ENCODE results near the gene RAE1.
"Not testable (repeated sequence)": the region's sequence is repeated elsewhere in the genome, so short reads cannot be mapped to it uniquely, and the experiment has no call there.

Gene RAE1

GRCh38 chr20:57326667-57327455 lies 24.2 kb upstream of the RAE1 start:
- in situ Hi-C loops (cut with MboI; ENCODE audit: low sequenced_read_pairs), result no loop called here

DNA sequence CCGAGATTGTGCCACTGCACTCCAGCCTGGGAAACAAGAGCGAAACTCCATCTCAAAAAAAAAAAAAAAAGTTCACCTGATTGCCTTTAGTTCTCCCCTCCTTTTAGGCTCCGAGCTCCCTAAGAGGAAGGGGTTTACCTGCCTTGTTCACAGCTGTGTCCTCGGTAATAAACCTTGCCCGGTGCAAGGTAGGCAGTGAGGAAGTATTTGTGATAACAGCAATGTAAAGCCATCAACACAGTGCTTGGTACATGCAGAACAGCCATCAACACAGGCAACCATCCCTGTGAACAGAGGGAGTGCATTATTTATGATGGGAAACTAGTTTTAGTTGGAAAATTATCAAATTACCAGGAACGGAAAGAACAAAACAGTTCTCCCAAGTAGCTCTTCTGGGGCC lies 23.2 kb upstream of the RAE1 start:
- in situ Hi-C loops (cut with MboI; ENCODE audit: low sequenced_read_pairs), result no loop called here

GRCh38 chr20:57329608-57330221 lies 21.3 kb upstream of the RAE1 start, which contains the start of gene SPO11:
SPO11 (plus strand) TSS chr20:57329803; CDS start chr20:57329868, 65 bp downstream.
- in situ Hi-C loops (cut with MboI; ENCODE audit: low sequenced_read_pairs), result no loop called here

GRCh38 chr20:57330998-57331397 lies 20.1 kb upstream of the RAE1 start:
- in situ Hi-C loops (cut with MboI; ENCODE audit: low sequenced_read_pairs), result no loop called here

DNA sequence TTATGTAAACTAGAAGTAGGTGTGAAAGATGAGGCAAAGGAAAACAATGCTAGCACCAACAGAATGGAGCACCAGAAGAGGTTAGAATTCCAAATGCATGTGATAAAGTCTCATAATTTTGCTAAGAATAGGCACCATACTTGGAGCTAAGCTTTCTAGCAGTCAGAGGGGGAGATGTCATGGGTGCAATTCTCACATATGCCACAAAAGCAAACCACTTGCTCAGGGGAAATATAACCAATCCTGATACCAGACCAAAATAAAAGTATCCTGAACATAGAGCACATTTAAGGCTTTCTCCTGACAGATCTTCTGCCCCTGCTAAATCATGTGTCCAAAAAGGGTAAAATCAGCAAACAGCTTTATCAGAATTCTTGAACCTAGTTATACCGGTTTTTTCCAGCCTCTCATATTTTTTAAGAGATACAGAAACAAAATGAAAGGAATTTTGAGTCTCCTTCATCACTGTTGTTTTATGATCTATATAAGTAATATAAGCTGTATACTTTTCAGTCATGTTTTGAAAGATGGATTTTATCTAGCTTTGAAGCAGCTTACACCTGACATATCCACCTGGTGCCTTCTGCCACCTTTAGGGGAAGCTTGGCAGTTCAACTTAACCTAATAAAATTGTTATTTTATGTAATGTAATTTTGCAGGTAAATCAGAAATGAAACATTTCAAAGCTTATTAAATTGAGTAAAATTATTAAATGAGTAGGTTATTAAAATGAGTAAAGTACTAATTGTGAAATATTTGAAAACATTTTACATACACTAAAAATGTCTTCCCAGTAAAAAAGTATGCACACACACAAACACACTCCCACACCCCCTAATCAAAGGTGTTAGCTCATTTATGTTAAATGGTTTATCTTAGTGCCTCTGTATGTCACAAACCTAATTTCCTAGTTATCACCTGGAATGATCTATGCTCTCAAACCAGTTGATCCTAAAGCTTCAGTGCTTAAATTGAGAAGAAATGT lies 18.7 kb upstream of the RAE1 start:
- in situ Hi-C loops (cut with MboI; ENCODE audit: low sequenced_read_pairs), result no loop called here

- in situ Hi-C loops (cut with MboI; ENCODE audit: low sequenced_read_pairs), result no loop called here
Measured at GRCh38 chr20:57335392-57335791, 15.7 kb upstream of the RAE1 start.

- in situ Hi-C loops (cut with MboI; ENCODE audit: low sequenced_read_pairs), result no loop called here
Measured at GRCh38 chr20:57341663-57342062, 9.4 kb upstream of the RAE1 start.

DNA sequence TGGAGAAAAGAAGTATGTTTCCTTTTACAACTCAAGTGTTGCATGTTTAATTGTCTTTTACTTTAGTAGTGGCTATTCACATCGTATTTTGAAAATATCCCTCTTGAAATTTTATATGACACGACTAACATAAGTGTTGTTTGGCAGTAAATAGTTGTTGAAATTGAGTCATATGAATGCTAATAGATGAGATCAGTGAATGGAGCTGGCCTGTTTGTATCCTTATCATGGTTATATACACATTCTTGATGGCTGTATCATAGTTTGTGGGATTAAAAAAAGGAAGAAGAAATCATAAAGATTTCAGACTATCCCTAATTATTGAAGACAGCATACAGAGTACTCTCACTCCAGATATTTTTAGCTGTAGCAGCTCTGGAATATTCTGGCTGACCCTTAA lies 8.2 kb upstream of the RAE1 start:
- in situ Hi-C loops (cut with MboI; ENCODE audit: low sequenced_read_pairs), result no loop called here

GRCh38 chr20:57346477-57346876 lies 4.6 kb upstream of the RAE1 start:
- in situ Hi-C loops (cut with MboI; ENCODE audit: low sequenced_read_pairs), result no loop called here

- in situ Hi-C loops (cut with MboI; ENCODE audit: low sequenced_read_pairs), result no loop called here
Measured at GRCh38 chr20:57347393-57347792, 3.7 kb upstream of the RAE1 start.

DNA sequence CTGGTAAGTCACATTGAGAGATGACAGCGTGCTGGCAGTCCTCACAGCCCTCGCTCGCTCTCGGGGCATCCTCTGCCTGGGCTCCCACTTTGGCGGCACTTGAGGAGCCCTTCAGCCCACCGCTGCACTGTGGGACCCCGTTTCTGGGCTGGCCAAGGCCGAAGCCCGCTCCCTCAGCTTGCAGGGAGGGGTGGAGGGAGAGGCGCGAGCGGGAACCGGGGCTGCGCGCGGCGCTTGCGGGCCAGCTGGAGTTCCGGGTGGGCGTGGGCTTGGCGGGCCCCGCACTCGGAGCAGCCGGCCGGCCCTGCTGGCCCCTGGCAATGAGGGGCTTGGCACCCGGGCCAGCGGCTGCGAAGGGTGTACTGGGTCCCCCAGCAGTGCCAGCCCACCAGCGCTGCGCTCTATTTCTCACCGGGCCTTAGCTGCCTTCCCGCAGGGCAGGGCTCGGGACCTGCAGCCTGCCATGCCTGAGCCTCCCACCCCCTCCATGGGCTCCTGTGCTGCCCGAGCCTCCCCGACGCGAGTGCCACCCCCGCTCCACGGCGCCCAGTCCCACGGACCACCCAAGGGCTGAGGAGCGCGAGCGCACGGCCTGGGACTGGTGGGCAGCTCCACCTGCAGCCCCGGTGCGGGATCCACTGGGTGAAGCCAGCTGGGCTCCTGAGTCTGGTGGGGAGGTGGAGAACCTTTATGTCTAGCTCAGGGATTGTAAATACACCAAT lies 2.7 kb upstream of the RAE1 start:
- in situ Hi-C loops (cut with MboI; ENCODE audit: low sequenced_read_pairs), result not testable (repeated sequence)

GRCh38 chr20:57348922-57349574 lies 2.0 kb upstream of the RAE1 start:
- in situ Hi-C loops (cut with MboI; ENCODE audit: low sequenced_read_pairs), result not testable (repeated sequence)

DNA sequence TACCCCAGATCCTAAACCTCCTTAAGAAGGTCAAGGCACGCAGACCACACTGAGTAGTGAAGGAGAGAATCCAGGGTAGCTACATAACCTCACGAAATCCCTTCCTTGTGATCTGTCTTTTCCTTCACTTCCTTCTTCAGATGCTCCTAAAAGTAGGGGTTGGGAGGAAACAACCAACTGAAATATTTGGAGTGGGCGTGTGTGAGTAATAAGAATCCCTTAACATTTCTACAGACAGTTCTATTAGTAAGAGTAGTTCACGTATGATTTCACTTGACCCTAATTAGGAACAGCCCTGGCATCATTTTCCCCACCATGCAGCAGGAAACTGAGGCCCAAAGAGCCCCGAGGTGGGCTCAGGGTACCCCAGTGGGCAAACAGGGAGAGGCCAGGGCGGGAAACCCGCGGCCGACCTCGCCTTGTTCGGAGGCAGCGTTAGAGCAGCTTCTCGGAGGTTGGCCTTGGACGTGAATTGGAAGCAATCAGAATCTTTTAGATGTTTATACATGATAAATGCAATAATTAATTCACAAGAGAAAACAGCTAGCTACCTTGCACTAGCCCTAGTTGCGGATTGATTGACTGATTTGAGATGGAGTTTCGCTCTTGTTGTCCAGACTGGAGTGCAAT lies 859 bp upstream of the RAE1 start:
- in situ Hi-C loops (cut with MboI; ENCODE audit: low sequenced_read_pairs), result no loop called here

DNA sequence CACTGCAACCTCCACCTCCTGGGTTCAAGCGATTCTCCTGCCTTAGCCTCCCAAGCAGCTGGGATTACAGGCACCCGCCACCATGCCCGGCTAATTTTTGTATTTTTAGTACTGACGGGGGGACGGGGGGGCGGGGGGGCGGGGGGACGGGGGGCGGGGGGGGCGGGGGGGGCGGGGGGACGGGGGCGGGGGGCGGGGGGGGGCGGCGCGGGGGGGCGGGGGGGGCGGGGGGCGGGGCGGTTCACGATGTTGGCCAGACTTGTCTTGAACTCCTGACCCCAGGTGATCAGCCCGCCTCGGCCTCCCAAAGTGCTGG lies 371 bp upstream of the RAE1 start:
- in situ Hi-C loops (cut with MboI; ENCODE audit: low sequenced_read_pairs), result not testable (repeated sequence)

- in situ Hi-C loops (cut with MboI; ENCODE audit: low sequenced_read_pairs), result no loop called here
Measured at GRCh38 chr20:57352305-57352704, 1.2 kb downstream of the RAE1 start.

GRCh38 chr20:57353351-57353750 lies 2.3 kb downstream of the RAE1 start:
- in situ Hi-C loops (cut with MboI; ENCODE audit: low sequenced_read_pairs), result no loop called here

DNA sequence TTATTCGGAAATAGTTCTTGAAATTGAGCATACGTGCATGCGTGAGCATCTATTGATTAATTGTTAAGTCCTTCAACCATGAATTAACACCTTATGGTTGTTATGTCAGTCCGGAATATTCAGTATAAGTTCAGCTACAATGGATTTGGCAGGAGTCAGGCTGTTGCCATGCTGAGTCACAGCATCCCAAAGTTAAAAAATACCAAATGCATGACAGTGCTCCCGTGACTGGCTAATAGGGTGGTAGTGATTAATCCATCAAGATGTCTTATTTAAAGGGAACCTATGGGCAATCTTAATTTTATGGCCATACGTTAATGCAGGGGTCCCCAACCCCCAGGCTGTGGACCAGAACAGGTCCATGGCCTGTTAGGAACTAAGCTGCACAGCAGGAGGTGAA lies 10.5 kb downstream of the RAE1 start:
- in situ Hi-C loops (cut with MboI; ENCODE audit: low sequenced_read_pairs), result no loop called here

DNA sequence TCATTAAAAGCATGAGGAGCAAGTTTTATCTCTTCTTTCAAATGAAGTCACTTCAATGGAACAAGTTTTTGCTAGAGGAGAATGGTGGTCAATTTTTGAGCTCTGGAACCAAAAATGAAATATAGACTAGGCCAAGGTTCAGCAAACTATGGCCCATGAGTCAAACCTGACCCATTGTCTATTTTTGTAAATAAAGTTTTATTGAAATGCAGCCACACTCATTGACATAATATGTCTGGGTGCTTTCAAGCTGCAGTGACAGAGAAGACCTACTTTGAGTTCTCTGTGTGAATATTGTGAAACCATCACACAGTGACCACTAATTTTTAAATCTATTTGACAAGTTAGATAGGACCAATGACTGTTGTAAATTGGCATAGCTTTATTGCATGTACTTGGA lies 13.4 kb downstream of the RAE1 start:
- in situ Hi-C loops (cut with MboI; ENCODE audit: low sequenced_read_pairs), result no loop called here

GRCh38 chr20:57369596-57369995 lies 18.5 kb downstream of the RAE1 start:
- in situ Hi-C loops (cut with MboI; ENCODE audit: low sequenced_read_pairs), result no loop called here

- in situ Hi-C loops (cut with MboI; ENCODE audit: low sequenced_read_pairs), result no loop called here
Measured at GRCh38 chr20:57370316-57370715, 19.3 kb downstream of the RAE1 start.
